ENCODE results near the gene TGFB3.

Gene TGFB3

DNA sequence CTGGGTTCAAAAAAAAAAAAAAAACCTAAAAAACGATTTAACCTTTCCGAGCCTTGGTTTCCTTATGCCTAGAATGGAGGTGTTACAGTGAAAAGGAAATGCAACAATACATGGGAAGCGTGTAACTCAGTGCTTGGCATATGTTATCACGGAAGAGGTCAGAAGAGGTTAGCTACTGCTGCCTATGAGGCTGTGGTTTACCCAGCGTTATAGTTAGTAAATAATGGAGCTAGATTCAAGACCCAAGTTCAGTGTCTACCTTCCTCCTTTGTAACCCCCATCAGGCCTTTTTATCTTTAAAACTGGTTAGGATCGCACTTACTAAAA, 4.6 kb upstream of the TGFB3 start:
- DNase-seq, result no peak

DNA sequence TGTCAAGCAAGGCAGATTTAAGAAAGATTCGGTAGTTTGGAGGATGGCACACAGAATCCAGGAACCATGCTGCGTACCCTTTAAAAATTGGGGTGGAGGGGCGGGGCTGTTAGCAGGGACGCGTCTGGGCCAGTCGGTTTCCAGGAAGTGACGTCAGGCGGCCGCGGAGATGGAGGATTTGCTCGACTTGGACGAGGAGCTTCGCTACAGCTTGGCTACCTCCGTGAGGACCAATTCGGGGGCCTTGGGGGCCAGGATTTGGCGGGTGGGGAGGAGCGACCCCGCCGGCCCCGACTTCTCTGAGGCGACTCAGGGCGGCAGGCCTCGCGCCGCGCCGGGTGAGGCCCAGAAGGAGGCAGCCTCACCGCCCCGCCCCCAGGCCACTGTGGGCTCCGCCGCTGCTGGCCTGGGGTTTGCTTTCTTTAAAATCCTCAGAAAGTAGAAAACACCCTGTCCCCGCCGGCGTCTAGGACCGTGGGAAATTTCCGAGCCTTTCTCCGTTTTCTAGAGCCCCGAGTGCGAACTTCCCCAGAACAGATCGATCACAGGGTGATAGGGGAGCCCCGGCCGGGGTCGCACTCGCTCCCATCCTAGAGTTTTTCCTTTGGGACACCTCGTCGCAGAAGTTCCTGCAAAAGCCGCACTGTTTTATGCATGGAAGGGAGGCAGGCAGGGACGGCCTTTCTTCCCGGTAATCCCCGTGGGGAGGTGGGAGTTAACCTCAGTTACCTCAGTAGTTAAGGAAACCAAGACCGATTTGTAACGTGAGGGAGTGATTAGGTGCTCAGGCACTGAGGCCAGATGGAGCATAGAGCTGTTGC, 4.0 kb upstream of the TGFB3 start, which contains the start of gene IFT43:
Gene IFT43, plus strand, starts transcription at position 146 of the 821 bp plus-strand sequence. Its CDS starts 24 bp downstream, at position 170.
- peak; percentile 78 for DNase-seq

DNA sequence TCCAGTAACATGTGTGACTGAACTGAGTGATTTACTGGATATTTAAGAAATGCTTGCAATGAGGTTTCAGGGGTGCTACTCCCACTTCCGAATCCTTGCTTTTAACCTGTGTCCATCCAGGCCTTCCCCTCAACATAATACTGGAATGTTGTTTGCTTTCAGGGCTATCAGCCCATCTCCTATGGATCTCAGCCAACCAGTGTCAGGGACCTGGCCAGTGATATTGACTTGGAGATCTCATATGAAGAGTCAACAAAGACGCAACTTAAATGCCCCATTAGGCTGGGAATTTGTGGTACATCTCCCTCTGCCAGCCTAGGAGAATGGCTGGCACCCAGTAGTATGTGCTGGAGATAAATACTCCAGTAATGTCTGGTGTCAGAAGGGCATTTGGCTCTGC, 2.9 kb upstream of the TGFB3 start:
- no peak for DNase-seq

DNA sequence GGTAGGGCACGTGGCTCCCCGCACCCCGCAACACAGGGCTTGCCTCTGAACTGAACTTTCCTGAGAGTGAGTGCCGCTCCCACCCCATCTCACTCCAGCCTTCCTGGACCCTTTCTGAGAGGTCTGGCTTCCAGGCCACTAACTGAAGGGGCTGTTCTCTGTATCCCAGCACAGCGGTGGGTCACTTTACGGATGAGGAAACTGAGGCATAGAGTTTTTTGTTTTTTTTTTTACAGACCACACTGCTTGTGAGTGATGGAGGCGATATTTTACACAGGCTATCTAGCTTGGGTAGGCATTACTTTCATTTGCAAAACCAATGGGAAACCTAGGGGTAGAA, 1.2 kb upstream of the TGFB3 start:
- no peak for DNase-seq

DNA sequence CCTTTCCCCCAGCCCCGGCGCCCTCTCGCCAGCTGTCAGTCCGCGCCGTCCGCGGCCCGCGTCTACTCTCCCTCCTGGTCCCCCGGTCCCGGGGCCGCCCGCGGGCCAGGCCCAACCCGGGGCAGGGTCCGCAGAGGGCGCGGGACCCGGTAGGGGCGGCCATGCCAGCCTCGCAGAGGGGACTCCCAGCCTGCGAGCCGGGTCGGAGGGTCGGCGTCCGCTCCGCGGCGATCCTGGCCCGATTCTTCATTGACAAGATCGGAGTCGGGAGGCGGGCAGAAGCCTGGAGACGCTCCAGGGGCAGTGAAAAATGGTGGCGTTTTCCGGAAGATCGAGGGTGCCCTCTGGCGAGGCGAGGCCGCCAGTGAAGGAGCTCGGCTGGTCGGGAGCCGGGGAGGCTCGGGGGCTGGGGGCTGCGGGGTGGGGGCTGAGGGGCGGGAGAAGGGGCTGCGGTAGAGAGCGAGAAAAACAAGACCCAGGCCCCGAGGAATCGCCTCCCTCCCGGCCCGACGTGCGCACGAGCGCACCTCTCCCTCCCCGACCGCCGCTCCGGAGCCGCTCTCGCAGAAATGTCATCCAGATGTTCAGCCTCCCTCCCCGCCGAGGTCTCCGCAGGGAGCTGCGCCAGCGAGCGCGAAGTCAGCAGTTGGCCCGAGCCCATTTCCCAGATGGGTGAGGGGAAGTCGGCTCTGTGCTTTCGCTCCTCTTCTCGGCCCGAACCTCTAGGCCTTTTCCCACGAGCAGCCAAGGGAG, 647 bp upstream of the TGFB3 start:
- DNase-seq, result peak; percentile 83

DNA sequence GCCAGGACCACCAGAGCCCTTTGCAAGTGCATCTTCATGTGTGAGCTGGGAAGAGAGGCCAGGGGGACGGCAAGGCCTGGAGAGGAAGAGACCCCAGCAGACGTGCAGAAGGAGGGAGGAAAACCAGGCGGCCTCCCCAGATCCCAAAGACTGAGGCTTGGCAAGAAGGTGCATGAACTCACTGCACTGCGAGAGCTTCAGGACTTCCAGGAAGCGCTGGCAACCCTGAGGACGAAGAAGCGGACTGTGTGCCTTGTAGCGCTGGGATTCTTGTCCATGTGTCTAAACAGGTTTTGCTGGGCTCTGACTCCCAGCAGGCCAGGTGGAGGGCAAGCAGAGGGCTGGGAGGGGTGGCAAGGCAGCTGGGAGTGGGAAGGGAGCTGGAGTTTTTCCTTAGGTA, 939 bp downstream of the TGFB3 start:
- DNase-seq, result no peak

DNA sequence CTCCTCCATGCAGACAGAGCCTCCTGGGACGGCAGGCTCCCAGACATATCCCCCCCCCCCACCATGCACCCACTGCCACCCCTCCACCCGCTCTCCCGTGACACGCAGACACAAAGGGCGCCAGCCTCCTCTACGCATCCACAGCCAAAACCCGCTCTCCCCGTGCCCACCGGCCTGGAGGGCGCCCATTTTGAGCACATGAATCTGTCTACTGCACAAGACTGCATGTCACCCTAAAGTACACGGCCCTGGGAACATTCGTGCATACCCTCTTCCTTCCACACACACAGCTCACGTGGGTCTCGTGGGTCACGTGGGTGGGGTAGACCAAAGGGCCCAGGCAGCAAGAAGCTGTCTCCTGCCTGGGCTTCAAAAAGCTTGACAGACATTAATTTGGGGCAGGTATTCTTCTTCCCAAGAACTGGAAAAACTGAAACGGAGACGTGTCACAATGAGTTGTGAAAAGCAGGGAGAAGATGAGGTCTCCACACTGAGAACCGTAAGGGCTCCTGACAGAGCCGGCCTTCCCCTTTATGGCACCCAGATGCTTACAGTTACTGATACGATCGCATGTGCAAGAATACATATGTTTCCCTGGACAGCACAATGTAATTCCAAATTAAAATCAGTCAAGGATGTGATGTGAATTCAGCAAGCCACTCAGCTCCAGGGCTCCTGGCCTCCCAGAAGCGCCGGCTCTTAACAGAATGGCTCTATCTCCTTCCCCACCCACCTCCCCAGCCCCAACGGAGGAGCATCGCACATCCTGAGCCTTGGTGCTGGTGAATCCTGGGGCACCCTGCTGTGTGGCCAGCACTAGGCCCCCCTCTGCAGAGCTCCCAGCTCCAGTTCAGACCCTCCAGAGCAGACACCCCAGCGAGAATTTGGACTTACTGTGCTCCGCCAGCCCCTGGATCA, 1.9 kb downstream of the TGFB3 start:
- DNase-seq, result peak; percentile 11

DNA sequence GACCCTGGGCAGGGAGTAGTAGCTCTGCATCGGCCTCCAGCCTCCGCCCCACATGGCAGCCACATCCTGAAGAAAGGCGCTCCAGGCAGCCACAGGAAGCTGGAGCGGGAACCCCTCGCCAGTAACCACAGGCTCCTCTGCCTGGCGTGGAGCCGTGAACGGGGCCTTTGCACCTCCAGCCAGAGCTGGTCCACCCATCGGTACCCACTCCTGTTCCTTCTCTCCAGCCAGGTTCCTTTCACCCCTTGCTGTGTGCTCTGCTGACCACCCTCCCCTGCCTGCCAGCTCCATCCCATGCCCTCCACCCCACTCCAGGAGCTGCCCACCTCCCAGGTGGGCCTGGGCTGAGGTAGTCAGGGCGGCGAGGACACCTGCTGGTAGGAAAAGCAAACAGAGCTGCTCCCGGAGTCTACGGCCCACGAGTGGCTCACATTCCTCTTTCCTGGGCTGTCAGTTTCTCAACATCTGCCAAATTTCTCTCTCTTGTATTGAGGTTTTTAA, 2.7 kb downstream of the TGFB3 start:
- DNase-seq, result peak; percentile 49

DNA sequence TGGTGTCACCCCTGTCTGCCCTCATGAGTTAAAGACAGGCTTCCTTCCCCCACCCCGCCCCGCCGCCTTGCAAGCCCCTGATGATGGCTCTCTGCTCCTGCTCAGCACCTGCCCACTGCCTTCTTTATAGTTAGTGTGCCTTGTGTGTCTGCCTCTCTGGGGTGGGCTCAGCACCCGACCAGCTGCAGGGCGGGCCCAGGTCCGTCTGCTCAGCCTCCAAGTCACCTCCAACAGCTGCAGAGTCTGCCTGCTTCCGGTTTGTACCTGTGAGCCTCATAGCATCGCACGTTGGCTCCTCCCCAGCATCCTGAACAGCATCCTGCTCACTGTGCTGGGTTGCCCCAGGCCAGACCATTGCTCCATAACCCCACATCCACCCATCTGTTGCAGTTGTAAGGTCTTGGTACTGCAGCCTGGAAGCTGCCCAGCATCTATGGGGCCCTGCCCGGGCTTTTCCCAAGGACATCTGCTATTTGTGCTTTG, 3.5 kb downstream of the TGFB3 start:
- DNase-seq, result no peak

DNA sequence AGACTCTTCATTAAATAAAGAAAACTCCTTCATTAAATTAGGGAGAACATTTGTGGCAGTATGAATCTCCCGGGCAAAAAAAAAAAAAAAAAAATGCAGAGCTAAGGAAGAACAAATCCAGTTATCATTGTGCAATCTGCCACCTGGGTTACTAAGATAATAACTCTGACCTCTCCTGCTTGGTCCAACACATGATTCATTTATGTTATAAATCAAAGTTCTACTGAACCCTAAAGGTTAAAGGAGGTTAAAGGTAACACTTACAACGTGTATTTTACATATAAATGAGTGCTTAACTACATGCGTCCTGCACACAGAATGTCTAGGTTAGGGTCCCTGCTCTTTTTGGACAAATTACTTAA, 4.2 kb downstream of the TGFB3 start:
- DNase-seq, result no peak

DNA sequence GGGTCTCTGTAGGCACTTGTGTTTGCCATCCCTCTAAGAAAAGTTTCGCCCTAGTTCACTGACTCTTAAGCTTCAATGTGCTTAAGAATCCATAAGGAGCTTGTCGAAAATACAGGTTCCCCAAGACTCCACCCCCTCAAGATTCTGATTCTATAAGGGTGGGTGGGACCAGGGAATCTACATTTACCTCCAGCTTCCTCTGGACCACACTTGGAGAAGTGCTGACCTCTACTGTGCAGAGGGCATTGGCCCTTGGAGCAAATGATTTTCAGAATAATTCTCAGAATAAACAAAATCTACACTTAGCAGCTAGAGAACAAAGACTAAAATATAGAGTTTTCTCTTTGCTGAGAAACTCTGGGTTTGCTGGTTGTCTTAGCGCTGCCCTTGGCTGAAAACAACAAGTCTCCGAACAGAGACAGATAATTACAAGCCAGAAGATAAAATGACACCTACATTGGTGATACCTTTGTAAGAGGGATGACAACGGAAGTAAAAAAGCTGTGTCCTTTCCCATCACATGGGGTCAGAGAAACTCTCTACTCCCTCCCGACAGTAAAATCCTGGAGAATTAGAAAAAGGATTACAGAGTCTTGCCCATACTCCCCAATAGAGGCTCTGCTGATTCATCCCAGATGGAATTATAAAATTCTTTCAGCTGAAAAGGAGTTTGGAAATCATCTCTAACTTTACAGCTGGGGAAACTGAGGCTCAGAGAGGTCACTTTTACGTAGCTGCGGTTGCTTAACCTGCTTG, 4.8 kb downstream of the TGFB3 start:
- peak; percentile 11 for DNase-seq

DNA sequence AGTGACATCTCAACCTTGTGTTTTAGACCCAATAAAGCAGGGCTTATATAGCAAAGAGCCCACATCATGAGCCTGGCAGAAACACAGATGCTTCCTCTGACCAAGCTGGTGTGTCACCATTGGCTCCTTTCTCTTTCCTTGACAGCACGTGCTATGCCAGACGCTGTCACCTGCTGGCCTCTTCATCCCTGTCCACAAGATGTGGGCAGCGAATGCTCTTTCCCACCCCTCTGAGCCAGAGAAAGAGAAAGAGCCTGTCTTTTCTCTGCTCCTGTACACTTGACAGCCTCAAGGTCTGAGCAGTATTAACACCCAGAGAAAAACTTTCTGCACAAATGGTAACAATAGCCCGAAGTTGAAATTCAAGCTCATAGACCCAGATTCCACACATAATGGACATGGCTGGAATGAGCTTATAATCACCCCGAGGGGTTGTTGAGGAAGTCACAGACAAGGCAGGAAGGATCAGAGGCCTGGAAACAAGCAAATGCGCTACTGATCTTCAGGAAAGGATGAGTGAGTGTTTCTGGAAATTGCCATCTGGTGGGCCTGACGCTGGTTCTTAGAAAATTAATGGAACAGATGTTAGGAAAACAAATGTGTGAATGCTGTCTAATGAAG, 8.9 kb downstream of the TGFB3 start:
- DNase-seq, result no peak

DNA sequence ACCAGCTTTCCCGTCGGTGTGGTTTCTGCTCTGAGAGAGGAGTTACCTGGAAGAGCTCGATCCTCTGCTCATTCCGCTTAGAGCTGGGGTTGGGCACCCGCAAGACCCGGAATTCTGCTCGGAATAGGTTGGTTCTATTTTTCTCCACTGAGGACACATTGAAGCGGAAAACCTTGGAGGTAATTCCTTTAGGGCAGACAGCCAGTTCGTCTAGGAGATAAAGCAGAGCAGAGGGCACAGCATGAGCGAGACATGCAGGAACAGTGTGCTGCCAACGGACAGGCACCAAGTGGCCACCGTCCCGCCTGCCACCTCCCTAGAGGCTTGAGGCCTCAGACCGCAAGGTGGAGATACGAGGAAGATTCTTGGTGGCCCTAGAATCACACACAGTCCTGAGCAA, 10.3 kb downstream of the TGFB3 start:
- no peak for DNase-seq

DNA sequence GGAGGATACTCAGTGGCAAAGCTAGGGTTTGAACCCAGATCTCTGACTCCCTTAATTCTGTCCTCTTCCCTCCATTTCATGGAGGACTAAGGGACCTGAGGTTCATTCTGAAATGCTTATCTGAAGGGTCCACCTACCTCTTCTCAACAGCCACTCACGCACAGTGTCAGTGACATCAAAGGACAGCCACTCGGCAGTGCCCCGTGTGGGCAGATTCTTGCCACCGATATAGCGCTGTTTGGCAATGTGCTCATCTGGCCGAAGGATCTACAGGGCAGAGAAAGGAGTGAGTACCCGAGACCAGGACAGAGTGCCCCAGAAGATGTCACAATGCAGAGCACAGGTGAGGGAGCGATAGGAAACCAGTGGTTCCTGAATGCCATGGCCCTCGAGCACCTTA, 10.8 kb downstream of the TGFB3 start:
- no peak for DNase-seq

DNA sequence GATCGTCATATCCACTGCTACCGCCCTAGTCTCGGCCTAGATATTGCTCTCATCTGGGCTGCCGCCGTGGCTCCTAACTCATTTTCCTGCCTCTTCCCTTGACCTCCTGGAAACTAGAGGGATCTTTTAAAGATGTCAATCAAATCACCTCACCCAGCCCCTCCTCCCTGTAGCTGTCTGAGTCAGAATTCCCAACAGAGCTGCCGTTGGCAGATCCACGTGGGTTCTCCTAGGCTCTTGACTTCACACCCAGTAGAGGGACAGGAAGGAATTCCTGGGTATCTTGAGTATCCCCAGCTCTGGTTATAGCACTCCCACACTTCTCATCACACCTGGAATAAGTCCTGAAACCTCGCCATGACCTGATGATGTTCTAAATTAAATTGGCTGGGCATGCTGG, 11.9 kb downstream of the TGFB3 start:
- DNase-seq, result peak; percentile 29

DNA sequence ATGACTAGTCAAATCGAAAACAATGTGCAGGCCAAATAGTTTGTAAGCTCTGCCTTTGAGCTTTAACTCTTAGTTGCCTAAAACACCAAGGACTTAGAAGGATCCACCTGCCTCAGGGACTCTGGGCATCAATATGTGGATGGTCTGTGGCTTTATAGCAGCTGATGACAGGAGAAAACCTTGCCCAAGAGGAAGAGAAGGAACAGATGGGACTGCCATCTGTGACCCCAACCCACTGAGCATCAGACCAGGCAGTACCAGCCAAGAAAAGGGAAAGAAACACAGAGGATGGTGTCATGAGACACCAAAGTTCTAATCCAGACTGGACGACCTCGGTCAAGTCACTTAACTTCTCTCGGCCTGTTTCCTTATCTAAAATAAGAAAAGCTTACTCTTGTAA, 12.7 kb downstream of the TGFB3 start:
- no peak for DNase-seq

DNA sequence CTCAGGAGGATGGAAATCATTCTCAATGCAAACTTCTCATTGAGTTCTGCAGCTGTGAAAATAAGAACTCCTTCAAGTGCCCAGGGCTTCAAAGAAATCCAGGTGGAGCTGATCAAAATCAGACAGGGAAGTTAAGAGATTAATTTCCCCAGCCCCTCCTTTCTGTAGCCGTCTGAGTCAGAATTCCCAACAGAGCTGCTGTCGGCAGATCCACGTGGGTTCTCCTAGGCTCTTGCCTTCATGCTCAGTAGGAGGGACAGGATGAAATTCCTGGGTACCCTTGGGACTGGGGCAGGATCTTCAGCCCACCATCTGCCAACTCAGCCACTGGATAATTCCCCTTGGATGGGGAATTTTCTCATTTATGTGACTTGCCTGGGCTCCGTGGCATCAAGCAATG, 13.3 kb downstream of the TGFB3 start:
- DNase-seq, result peak; percentile 81

DNA sequence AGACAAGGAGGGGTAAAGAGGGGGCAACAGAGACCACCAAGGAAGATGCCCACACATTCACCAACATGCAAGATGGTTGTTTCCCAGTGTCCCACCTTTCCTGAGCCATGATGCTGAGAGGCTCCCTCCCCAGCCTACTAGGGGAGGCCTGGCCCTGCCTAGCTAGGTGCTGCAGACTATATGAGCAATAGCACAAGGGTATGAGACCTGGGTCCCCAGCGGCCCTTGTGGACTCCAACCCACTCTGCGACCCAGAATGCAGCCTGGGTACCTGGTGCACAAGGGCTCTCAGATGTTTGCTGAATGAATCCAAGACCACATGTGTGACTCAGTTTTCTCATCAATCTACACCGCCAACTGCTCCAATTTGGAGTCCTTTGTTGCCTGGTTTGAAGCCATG, 13.9 kb downstream of the TGFB3 start:
- no peak for DNase-seq

DNA sequence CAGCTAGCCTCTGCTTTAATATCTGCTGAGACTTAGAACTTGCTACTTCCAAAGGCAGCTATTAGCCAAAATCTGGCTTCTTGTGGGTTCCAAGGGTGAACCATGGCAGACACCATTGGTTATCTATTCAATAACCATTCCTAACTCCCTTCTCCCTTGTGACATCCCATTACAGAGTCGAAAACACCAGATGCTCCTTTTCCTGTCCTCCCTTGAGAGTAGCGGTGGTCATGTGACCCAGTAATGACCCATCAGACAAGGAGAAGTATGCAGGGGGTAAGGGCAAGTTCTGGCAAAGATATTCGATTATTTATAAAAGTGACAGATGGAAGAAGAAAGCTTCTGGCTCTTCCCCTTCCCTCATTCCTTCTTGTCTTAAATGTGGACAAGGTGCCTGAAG, 20.1 kb downstream of the TGFB3 start:
- no peak for DNase-seq

DNA sequence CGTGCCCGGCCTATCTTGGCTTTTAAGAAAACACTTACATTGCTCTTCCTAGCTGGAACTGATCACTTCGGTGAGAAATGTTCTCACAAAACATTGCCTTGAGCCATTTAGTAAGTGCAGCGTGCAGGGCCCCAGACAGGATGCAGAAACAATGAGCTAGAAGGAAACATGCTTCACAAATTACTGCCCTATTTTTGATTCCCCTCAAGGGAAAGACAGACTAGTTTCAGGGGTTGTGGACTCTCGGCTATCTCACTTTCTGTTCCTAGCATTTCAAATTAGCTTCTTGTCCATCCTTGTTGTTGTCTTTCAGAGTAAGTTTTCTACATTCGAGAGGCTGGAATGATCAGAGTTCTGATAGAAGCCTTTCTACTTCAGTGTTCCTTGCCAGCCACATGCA, 21.6 kb downstream of the TGFB3 start:
- DNase-seq, result no peak

DNA sequence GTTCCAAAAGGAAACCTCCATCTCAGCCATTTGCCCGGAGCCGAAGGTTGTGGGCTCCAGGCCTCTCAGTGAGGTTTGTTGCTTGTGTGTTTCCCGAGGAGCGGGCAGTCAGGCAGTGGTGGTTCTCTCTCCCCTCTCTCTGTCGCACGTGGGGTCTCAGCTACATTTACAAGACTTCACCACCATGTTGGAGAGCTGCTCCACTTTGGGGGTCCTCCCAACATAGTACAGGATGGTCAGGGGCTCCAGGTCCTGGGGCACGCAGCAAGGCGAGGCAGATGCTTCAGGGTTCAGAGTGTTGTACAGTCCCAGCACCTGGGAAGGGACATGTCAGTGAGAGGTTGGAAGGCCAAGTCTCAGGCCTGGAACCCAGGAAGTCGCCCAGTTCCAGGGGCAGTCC, 22.8 kb downstream of the TGFB3 start:
- no peak for DNase-seq

DNA sequence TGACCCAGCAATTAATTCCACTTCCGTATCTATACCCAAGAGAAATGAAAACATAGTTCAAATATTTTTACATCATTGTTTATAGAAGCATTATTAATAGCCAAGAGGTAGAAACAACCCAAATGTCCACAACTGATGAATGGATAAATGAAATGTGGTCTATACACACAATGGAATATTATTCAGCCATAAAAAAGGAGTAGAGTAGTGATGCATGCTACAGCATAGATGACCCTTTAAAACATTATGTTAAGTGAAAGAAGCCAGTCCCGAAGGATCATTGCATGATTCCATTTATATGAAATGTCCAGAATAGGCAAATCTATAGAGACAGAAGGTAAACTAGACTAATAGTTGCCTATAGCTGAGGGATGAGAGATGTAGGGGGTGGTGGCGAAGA, 29.3 kb downstream of the TGFB3 start:
- no peak for DNase-seq
